ENCODE measurements around the gene GMCL1.
A peak's percentile ranks its signal among the peaks of the same experiment; 100 is the strongest.

Gene GMCL1

DNA sequence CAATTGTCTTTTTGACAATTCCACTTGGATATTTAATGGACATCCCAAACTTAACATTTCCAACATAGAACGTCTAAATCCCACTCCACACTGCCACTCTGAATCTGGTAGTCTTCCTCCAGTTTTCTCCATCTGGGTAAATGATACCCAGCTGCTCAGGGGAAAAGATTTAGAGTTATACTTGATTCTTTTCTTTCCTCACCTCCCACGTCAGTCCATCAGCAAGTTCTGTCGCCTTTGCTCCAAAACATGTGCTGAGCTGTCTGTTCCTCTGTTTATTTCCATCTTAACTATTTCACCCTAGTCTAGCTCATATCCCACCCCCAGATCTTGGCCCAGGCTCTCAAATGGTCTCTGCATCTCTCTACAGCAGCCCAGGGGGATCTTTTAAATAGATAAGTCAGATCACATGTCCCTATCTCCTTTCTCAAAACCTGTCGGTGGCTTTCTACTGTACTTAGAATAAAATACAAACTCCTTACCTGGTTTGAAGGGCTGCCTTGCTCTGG, 43.4 kb upstream of the GMCL1 start:
- no peak for DNase-seq (ENCODE audit: low read depth, low spot score)
- TF ChIP-seq, protein P1, sequence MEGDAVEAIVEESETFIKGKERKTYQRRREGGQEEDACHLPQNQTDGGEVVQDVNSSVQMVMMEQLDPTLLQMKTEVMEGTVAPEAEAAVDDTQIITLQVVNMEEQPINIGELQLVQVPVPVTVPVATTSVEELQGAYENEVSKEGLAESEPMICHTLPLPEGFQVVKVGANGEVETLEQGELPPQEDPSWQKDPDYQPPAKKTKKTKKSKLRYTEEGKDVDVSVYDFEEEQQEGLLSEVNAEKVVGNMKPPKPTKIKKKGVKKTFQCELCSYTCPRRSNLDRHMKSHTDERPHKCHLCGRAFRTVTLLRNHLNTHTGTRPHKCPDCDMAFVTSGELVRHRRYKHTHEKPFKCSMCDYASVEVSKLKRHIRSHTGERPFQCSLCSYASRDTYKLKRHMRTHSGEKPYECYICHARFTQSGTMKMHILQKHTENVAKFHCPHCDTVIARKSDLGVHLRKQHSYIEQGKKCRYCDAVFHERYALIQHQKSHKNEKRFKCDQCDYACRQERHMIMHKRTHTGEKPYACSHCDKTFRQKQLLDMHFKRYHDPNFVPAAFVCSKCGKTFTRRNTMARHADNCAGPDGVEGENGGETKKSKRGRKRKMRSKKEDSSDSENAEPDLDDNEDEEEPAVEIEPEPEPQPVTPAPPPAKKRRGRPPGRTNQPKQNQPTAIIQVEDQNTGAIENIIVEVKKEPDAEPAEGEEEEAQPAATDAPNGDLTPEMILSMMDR (IDR thresholded peaks at IDR 0.05; ENCODE audit: low read depth, low read length) = no peak
- in situ Hi-C loops (cut with HindIII; ENCODE audit: low sequenced_read_pairs) = no loop called here
- H3K4me3 ChIP-seq (ENCODE audit: low read depth, low read length) = no peak overlapping the region

DNA sequence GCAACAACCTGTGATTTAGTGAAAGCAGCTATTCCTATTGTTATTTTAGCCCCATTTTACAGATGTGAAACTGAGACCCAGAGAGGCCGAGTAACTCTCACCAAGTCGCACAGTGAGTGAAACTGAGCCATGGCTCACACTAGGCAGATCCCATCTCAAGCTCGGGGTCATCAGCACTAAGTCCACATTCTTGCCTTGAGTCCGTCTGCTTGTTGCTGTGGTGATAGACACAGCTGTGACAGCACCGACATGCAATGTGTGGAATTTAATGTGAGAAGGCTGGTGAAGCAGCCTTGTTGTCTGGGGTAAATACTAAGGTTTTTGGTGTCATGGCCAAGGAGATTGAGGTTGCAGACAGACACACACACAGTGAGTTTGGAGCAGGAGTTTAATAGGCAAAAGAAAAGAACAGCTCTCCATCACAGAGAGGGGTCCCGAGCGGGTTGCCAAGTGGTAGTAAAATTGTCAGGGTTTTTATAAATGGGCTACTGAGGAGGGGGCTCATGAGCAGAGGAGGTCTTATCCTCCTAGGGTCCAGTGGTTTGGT, 40.2 kb upstream of the GMCL1 start:
- peak; percentile 95 for DNase-seq (ENCODE audit: low read depth, low spot score)
- TF ChIP-seq, protein P1 (IDR thresholded peaks at IDR 0.05; ENCODE audit: low read depth, low read length) = no peak
- H3K4me3 ChIP-seq (ENCODE audit: low read depth, low read length) = no peak overlapping the region
- in situ Hi-C loops (cut with HindIII; ENCODE audit: low sequenced_read_pairs) = no loop called here

DNA sequence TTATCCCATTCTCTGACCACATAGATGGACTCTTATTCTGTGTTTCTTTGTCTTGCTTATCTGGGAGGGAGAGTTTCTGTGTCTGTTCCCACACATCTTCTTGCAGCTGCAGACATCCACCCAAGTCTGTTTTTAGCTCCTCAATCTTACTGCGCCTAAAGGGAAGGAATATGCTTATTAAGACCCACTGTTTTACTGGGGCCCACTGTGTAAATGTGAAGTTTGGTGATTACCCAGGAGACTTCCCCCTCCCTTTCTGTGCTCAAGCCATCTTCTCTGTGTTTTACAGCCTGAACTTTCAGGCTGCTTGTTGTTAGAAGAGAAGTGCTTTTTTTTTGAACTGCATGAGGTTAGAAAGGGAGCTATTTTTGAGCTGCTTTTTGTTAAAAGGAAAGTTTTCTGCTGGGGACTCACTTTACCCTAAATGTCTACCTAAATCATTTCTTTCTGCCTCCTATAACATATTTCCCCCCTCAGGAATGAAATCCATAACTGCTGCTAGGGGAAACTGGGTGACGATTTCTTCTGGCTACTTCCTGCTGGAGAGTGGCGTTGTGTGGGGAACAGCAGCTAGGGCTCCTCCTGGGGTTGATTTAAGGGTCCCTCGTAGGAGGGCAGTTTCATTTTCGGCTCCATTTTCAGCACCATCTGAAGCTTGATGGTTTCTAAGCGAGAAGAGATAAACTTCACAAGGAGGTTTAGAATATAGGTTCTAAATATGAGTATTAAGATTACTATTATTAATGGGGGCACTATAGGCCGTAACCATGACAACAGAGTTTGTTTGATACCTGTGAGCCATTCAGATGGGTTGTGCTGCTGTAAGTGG, 39.5 kb upstream of the GMCL1 start:
- in situ Hi-C loops (cut with HindIII; ENCODE audit: low sequenced_read_pairs) = no loop called here
- no peak overlapping the region for H3K4me3 ChIP-seq (ENCODE audit: low read depth, low read length)
- DNase-seq (ENCODE audit: low read depth, low spot score) = peak; percentile 55
- TF ChIP-seq, protein P1 (IDR thresholded peaks at IDR 0.05; ENCODE audit: low read depth, low read length) = no peak

DNA sequence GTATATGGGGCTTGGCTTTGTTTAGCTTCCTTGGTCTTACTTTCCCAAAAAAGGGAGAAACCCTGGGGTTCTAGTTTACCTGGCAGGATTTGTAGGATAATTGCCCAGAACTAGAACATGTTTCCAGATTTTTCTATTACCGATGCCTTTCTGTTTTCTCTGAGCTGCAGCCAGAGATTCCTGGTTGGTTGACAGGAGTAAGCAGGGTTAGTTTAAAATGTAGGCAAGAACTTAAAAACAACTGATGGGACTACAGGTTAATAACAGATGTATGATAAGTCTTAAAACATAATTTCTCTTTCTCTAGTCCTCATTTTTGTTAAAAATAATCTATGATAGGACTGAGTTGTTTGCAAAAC, 38.9 kb upstream of the GMCL1 start:
- no peak overlapping the region for H3K4me3 ChIP-seq (ENCODE audit: low read depth, low read length)
- TF ChIP-seq, protein P1 (IDR thresholded peaks at IDR 0.05; ENCODE audit: low read depth, low read length) = no peak
- DNase-seq (ENCODE audit: low read depth, low spot score) = no peak
- in situ Hi-C loops (cut with HindIII; ENCODE audit: low sequenced_read_pairs) = no loop called here

DNA sequence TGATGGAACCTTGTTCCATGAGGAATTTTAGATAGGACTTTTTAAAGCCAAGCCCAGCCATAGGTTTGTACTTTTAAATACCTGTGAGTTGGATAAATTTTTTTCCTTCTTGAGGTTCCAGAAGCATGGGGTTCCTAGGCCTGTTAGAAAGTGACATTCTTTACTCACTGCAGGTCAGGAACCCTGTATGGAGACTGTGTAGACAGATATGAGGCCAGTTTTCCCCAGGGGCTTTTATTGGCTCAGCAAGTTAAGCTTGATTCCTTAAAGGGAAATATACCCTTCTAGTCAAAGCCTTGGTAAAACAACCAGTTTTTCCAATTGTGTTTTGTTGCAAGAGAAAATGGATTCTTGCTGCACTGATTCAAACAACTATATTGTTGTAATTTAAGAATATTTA, 38.4 kb upstream of the GMCL1 start:
- in situ Hi-C loops (cut with HindIII; ENCODE audit: low sequenced_read_pairs) = no loop called here
- H3K4me3 ChIP-seq (ENCODE audit: low read depth, low read length) = no peak overlapping the region
- no peak for DNase-seq (ENCODE audit: low read depth, low spot score)
- TF ChIP-seq, protein P1 (IDR thresholded peaks at IDR 0.05; ENCODE audit: low read depth, low read length) = no peak

DNA sequence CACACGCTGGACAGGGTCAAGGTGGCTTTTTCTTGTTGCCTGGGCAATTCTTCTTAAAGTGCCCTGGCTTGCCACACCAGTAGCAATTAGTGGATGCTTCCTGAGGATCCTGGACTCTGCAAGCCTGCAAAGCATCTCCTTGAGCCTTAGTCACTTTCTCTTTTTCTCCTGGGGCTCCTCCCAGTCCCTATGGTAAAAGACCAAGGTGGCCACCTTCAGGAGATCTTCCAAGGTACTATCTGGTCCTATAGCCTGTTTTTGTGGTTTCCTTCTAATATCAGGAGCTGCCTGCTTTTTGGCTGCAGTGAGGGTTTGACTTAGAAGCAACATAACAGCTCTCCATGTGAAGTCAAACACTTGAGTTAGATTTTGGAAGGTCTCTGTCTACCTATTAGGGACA, 33.3 kb upstream of the GMCL1 start:
- TF ChIP-seq, protein P1 (IDR thresholded peaks at IDR 0.05; ENCODE audit: low read depth, low read length) = no peak
- in situ Hi-C loops (cut with HindIII; ENCODE audit: low sequenced_read_pairs) = no loop called here
- no peak for DNase-seq (ENCODE audit: low read depth, low spot score)
- H3K4me3 ChIP-seq (ENCODE audit: low read depth, low read length) = no peak overlapping the region
